ENCODE data around the gene NAV2.

DNA sequence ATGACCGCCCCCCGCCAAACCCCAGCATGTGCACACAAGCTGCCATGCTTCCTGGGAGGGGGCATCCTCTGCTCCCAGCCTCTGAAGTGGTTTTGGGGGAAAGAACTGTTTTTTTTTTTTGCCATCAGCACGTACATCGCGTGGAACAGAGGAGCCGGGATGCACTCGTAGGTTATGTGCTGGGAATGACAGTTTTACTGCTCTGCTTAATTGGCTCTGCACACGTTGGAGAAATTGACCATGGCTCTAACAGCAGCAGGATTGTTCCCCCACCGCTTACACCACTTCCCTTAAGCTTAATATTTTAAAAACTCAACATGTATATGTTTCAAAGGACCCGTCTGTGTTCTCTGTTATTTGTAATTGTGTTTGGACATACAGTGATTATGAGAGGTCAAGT is 175.2 kb downstream of the NAV2 start:
- TF ChIP-seq, protein P1, sequence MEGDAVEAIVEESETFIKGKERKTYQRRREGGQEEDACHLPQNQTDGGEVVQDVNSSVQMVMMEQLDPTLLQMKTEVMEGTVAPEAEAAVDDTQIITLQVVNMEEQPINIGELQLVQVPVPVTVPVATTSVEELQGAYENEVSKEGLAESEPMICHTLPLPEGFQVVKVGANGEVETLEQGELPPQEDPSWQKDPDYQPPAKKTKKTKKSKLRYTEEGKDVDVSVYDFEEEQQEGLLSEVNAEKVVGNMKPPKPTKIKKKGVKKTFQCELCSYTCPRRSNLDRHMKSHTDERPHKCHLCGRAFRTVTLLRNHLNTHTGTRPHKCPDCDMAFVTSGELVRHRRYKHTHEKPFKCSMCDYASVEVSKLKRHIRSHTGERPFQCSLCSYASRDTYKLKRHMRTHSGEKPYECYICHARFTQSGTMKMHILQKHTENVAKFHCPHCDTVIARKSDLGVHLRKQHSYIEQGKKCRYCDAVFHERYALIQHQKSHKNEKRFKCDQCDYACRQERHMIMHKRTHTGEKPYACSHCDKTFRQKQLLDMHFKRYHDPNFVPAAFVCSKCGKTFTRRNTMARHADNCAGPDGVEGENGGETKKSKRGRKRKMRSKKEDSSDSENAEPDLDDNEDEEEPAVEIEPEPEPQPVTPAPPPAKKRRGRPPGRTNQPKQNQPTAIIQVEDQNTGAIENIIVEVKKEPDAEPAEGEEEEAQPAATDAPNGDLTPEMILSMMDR (IDR thresholded peaks at IDR 0.05), result no peak
- TF ChIP-seq POLR2AphosphoS5 (IDR thresholded peaks at IDR 0.05; ENCODE audit: low read depth, low read length), result no peak
